Bronchial epithelial cell (primary cell): Measurements from ENCODE around the gene ZC3H12D. TPM values are rescaled to one million over a fixed set of nuclear protein-coding genes. Genes with fewer than 3 reads are reported as not detected.

Source experiments
- DNase-seq: peaks from one replicate; pipeline ENCODE4 v3.0.0-alpha.2; 2010; ENCODE audit warnings: low read depth
- FAIRE-seq: peaks from 2 replicates; lab custom pipeline; 2011; peaks lifted over from hg19 to GRCh38; lab: Jason Lieb, UNC
- H3K27me3 ChIP-seq: 2 replicates; pipeline ENCODE4 v1.5.1; 2011; ENCODE audit warnings: low read length; ENCODE audit not compliant: control insufficient read depth, insufficient read depth
- H3K36me3 ChIP-seq: 2 replicates; pipeline ENCODE4 v1.5.1; 2011; ENCODE audit warnings: low read length; ENCODE audit not compliant: control insufficient read depth, insufficient read depth
- H3K4me3 ChIP-seq: 2 replicates; pipeline ENCODE4 v1.5.1; 2011; ENCODE audit warnings: mild to moderate bottlenecking, low read depth, low read length, control low read depth
- CTCF ChIP-seq: IDR thresholded peaks from 2 replicates; pipeline ENCODE4 v1.5.1; 2011; ENCODE audit warnings: mild to moderate bottlenecking, moderate library complexity, low read length, control low read depth, inconsistent platforms; ENCODE audit not compliant: insufficient read depth, severe bottlenecking
- total RNA-seq: library from RNA; depleted of rRNA; stranded (reverse); fragments of >200 nt; gene quantifications from 2 replicates; pipeline ENCODE4 v1.2.1, GENCODE V29; 2014

The ZC3H12D gene
- under 0.01 TPM in 2 replicates for total RNA-seq

- no peak for FAIRE-seq
- Histone ChIP-seq H3K27me3 (no peaks in the 10 kb centered on the region), H3K4me3 (no peak within 1 kb of the TSS), H3K36me3 (no peaks in the 10 kb centered on the region)
- DNase-seq: no peak
- TF ChIP-seq CTCF: no peak
These were observed at the start of gene ZC3H12D for GRCh38 chr6:149484733-149485700. ZC3H12D (minus strand) TSS chr6:149485014; CDS start chr6:149474543, 10,471 bp downstream.

DNA sequence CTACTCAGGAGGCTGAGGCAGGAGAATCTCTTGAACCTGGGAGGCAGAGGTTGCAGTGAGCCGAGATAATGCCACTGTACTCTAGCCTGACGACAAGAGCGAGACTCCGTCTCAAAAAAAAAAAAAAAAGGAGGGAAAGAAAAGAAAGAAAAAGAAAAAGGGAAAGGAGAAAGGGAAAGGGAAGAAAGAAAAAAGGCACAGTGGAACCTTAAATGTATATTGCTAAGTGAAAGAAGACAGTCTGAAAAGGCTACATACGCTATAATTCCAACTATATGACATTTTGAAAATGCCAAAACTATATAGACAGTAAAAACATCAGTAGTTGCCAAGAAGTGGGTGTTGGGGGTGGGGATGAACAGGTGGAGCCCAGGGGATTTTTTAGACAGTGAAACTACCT is 44.8 kb upstream of the ZC3H12D start:
- H3K27me3 ChIP-seq: no peaks in the 10 kb centered on the region
- no peak overlapping the region for H3K4me3 ChIP-seq
- FAIRE-seq: no peak
- no peak for DNase-seq
- peaks cover 6% of the 10 kb centered on the region for H3K36me3 ChIP-seq
- no peak for TF ChIP-seq CTCF

DNA sequence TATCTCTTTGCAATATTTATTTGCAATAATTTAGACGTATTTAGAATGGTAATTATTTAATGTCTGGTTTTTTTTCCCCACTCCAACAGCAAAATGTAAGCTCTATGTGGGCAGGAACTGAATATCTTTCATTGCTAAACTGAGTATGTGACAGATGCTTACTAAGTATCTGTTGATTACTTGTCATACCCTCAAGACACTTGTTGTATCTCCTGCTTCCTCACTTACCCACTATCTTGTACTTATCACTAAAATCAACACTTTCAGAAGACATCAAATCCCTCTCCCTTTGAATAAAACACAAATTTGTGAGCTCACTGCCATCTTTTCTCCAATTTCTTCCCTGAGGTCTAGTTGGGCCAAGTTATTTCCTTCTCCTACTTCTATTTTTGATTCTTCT is 30.7 kb upstream of the ZC3H12D start:
- no peak for FAIRE-seq
- no peak for TF ChIP-seq CTCF
- peaks cover 1% of the 10 kb centered on the region for H3K36me3 ChIP-seq
- no peaks in the 10 kb centered on the region for H3K27me3 ChIP-seq
- DNase-seq: no peak
- H3K4me3 ChIP-seq: no peak overlapping the region

DNA sequence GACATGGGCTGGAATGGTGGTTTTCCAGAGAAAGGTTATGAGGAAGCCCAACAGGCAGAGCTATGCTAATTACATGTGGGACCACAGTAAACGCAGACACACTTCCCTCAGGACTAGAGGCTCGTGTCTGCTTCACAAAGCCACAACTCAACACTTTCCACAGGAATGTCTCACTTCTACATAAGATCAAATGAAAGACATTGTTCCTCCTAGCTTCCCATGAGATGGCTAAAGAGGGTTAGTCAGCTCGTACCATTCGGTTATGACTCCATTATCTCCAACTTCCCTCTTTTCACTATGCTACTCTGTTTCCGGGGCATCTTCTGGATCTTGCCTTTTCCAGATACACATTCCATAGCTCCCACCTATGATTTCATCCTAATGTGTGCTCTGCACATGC is 29.1 kb upstream of the ZC3H12D start:
- no peak for TF ChIP-seq CTCF
- H3K27me3 ChIP-seq: no peaks in the 10 kb centered on the region
- H3K4me3 ChIP-seq: no peak overlapping the region
- no peak for DNase-seq
- FAIRE-seq: no peak
- H3K36me3 ChIP-seq: peaks cover 1% of the 10 kb centered on the region

DNA sequence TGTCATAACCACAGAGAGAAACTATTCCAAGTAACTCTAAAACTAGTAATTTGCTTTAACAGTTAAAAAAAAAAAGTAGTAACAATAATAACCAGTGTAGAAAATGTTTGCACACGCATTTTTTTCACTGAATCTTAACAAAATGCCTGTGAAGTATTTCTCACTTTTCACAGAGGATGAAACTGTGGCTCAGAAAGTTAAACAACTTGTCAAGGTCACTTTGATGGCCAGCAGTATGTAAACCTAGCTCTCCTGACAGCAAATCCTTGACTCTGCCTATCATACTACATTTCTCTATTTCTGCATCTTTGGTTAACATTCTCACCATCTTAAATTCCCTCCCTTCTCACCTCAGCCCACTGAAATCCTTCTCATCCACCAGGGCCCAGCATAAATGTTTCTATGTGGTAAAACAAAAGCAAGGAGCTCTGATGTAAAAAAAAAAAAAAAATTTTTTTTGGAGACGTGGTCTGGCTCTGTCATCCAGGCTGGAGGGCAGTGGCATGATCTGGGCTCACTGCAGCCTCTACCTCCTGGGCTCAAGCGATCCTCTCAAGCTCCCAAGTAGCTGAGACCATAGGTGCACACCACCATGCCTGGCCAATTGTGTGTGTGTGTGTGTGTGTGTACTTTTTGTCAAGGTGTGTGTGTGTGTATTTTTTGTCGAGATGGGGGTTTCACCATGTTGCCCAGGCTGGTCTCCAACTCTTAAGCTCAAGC is 26.1 kb upstream of the ZC3H12D start:
- H3K36me3 ChIP-seq: peaks cover 1% of the 10 kb centered on the region
- FAIRE-seq (no peak), DNase-seq (no peak)

More for the DNA sequence above, 26.1 kb upstream of the ZC3H12D start:
- TF ChIP-seq CTCF: no peak
- no peak overlapping the region for H3K4me3 ChIP-seq
- no peaks in the 10 kb centered on the region for H3K27me3 ChIP-seq
